Fibroblast of lung (primary cell): Measurements from ENCODE around the gene KCNK6. TPM values are rescaled to one million over a fixed set of nuclear protein-coding genes. Genes with fewer than 3 reads are reported as not detected.

Source experiments
- DNase-seq, 2 donors: peaks; one replicate each; pipeline versions ENCODE4 v3.0.0 to v3.0.0-alpha.2; 2010; ENCODE audit warnings: low read depth in 2 of 2
- H2AFZ ChIP-seq: 2 replicates; pipeline ENCODE4 v1.5.1; 2012; ENCODE audit warnings: low read length, control low read depth, inconsistent platforms
- H3K27ac ChIP-seq: 2 replicates; pipeline ENCODE4 v1.5.1; 2011; ENCODE audit warnings: low read length, control low read depth; ENCODE audit not compliant: insufficient read depth
- H3K27me3 ChIP-seq: 2 replicates; pipeline ENCODE4 v1.5.1; 2011; ENCODE audit warnings: mild to moderate bottlenecking, low read length; ENCODE audit not compliant: control insufficient read depth, insufficient read depth
- H3K36me3 ChIP-seq: 2 replicates; pipeline ENCODE4 v1.5.1; 2011; ENCODE audit warnings: low read length; ENCODE audit not compliant: control insufficient read depth, insufficient read depth
- H3K4me1 ChIP-seq: 2 replicates; pipeline ENCODE4 v1.5.1; 2011; ENCODE audit warnings: low read length; ENCODE audit not compliant: control insufficient read depth, insufficient read depth; ENCODE audit errors: extremely low read depth
- H3K4me2 ChIP-seq: 2 replicates; pipeline ENCODE4 v1.5.1; 2011; ENCODE audit warnings: low read length, control low read depth; ENCODE audit not compliant: insufficient read depth; ENCODE audit errors: extremely low read depth
- H3K4me3 ChIP-seq, 4 experiments: fragments of 200-600 bp in 1 of 4; sonication (generic) in 1 of 4; replicated peaks in 1 of 4; 2 replicates each; pipeline ENCODE4 v1.5.1; 2011 to 2016; ENCODE audit warnings: low read length in 4 of 4, low read depth in 3 of 4, mild to moderate bottlenecking in 3 of 4, control low read depth in 2 of 4, inconsistent platforms in 1 of 4, mixed read lengths in 1 of 4; ENCODE audit not compliant: insufficient read depth in 1 of 4; ENCODE audit errors: control extremely low read depth in 1 of 4
- H3K79me2 ChIP-seq: 2 replicates; pipeline ENCODE4 v1.5.1; 2012; ENCODE audit warnings: mild to moderate bottlenecking, low read length, inconsistent platforms; ENCODE audit not compliant: control insufficient read depth, insufficient read depth
- H3K9ac ChIP-seq: 2 replicates; pipeline ENCODE4 v1.5.1; 2011; ENCODE audit warnings: mild to moderate bottlenecking, low read length, control low read depth; ENCODE audit not compliant: insufficient read depth
- H3K9me3 ChIP-seq: 2 replicates; pipeline ENCODE4 v1.5.1; 2012; ENCODE audit warnings: low read depth, low read length; ENCODE audit not compliant: control insufficient read depth, insufficient read depth
- H4K20me1 ChIP-seq: 2 replicates; pipeline ENCODE4 v1.5.1; 2011; ENCODE audit warnings: low read length; ENCODE audit not compliant: control insufficient read depth, insufficient read depth; ENCODE audit errors: extremely low read depth
- EZH2 ChIP-seq: IDR thresholded peaks from 2 replicates; pipeline ENCODE4 v1.5.1; 2012; ENCODE audit warnings: low read length, control low read depth, mild to moderate bottlenecking; ENCODE audit errors: missing control alignments
- polyA plus RNA-seq, 2 donors: library from polyadenylated mRNA; depleted of rRNA in 1 of 2; stranded (reverse) in 1 of 2; unstranded in 1 of 2; fragments of >200 nt; gene quantifications; 2 replicates each; pipeline ENCODE4 v1.2.1, GENCODE V29; 2011 to 2012; ENCODE audit warnings: missing spikeins in 1 of 2
- total RNA-seq: library from RNA; depleted of rRNA; stranded (reverse); fragments of >200 nt; gene quantifications from 2 replicates; pipeline ENCODE4 v1.2.1, GENCODE V29; 2014
- TF ChIP-seq, protein P1 (sequence below), 2 donors: IDR thresholded peaks in 1 of 2; conservative IDR thresholded peaks in 1 of 2; 1 replicate in 1 of 2; 2 replicates in 1 of 2; pipeline ENCODE4 v1.5.1; 2011 to 2012; ENCODE audit warnings: low read length in 2 of 2, control low read depth in 1 of 2, inconsistent platforms in 1 of 2, low read depth in 1 of 2, mild to moderate bottlenecking in 1 of 2

Gene KCNK6
- total and polyA plus RNA-seq, 2 donors (not counting 1 experiment from before 2014, with no cell fraction given) = 3.0 to 48.1 TPM

DNA sequence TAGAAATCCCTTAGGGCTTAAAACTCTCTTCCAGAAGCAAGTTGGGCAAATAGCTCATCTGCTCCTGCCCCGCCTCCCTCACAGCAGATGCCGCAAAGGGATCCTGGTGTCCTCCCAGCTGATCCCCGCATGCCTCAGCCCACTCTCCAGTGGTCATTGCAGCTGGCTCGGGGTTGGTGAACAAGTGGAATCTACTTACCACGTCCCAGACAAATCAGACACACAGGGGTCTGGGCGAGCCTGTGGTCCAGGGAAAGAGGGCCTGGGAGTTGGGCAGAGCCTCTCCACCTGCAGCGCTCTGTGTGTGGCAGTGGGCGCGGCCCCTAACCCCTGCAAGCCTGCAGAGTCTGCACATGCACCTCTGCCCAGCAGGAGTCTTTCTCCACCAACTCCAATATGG lies 26.4 kb upstream of the KCNK6 start:
- Histone ChIP-seq H2AFZ (no peak overlapping the region), H3K36me3 (no peaks in the 10 kb centered on the region), H3K4me1 (peaks cover 18% of the 10 kb centered on the region), H3K9me3 (no peaks in the 10 kb centered on the region), H3K27me3 (no peaks in the 10 kb centered on the region), H3K4me2 (no peak overlapping the region), H3K27ac (no peak overlapping the region), H3K9ac (no peak overlapping the region), H3K79me2 (no peaks in the 10 kb centered on the region), H3K4me3 (no peak overlapping the region), H4K20me1 (no peaks in the 10 kb centered on the region)
- DNase-seq = no peak
- TF ChIP-seq, protein P1, sequence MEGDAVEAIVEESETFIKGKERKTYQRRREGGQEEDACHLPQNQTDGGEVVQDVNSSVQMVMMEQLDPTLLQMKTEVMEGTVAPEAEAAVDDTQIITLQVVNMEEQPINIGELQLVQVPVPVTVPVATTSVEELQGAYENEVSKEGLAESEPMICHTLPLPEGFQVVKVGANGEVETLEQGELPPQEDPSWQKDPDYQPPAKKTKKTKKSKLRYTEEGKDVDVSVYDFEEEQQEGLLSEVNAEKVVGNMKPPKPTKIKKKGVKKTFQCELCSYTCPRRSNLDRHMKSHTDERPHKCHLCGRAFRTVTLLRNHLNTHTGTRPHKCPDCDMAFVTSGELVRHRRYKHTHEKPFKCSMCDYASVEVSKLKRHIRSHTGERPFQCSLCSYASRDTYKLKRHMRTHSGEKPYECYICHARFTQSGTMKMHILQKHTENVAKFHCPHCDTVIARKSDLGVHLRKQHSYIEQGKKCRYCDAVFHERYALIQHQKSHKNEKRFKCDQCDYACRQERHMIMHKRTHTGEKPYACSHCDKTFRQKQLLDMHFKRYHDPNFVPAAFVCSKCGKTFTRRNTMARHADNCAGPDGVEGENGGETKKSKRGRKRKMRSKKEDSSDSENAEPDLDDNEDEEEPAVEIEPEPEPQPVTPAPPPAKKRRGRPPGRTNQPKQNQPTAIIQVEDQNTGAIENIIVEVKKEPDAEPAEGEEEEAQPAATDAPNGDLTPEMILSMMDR (conservative IDR thresholded peaks at IDR 0.05 in 1 of 2, IDR thresholded peaks at IDR 0.05 in 1 of 2; ENCODE audit: low read depth in 1 of 2, low read length in 2 of 2) = no peak

DNA sequence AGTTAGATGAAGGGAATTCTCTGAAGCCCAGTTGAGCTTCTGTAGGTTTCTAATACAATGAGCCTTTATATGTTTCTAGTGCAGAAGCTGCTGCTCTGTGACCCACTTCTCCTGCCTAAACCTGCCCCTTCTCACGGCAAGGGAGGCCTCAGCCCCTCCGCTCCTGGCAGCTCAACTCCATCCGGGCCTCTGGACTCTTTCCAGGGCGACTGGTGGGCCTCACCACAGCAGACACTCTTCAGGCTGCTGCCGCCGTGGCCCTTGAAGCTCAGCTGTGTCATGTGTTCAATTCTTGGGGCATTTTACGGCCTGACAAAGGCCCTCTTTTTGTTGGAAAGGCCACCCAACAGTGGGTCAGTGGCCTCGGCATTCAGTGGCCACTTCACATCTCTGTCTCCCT lies 25.6 kb upstream of the KCNK6 start:
- TF ChIP-seq EZH2 = no peak
- TF ChIP-seq, protein P1 (conservative IDR thresholded peaks at IDR 0.05 in 1 of 2, IDR thresholded peaks at IDR 0.05 in 1 of 2; ENCODE audit: low read depth in 1 of 2, low read length in 2 of 2) = no peak
- H4K20me1 ChIP-seq = no peaks in the 10 kb centered on the region
- H3K27me3 ChIP-seq = no peaks in the 10 kb centered on the region
- H3K9me3 ChIP-seq = no peaks in the 10 kb centered on the region
- no peaks in the 10 kb centered on the region for H3K79me2 ChIP-seq
- no peak overlapping the region for H3K4me2 ChIP-seq
- no peak overlapping the region for H3K4me3 ChIP-seq
- DNase-seq = no peak
- H3K4me1 ChIP-seq = peaks cover 23% of the 10 kb centered on the region
- no peak overlapping the region for H2AFZ ChIP-seq
- no peak overlapping the region for H3K9ac ChIP-seq
- H3K36me3 ChIP-seq = no peaks in the 10 kb centered on the region
- H3K27ac ChIP-seq = no peak overlapping the region

DNA sequence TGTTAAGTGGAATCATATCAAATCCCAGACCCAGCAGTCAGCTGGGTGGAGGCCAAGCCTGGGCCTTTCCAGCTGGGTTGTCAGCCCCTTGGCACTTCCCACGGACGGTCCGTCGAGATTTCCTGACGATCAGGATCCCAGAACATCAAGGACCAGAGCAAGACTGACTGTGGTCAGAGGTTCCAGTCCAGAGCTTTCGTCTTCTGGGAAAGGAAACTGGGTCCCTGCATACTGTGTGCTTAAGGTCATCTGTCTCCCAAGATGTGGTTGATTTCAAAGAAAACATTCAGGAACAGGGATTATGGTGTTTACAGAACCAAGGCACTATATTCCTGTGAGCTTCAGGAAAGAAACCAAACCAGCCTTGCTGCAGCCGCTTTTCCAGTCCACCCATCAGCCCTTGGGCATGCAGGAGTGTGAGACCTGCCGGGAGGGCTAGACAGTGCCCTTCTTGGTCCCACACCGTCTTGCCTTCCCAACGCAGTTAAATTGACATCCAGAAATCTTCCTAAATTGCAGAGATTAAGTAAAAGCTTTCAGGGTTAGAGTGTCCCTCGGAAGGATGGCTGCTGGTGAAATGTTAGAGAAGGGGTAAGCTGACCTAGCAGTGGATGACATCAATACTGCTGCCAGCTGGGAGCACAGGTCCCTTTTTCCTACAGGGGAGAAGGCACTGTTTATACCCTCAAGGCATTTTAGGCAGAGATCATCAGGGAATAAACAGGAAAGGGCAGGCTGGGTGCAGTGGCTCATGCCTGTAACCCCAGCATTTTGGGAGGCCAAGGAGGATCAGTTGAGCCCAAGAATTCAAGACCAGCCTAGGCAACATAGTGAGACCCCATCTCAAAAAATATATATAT lies 20.6 kb upstream of the KCNK6 start:
- H3K9ac ChIP-seq = no peak overlapping the region
- H3K27ac ChIP-seq = peak overlapping the region; percentile 57
- peak; percentile 25 to 34 for DNase-seq

More for the DNA sequence above, 20.6 kb upstream of the KCNK6 start:
- Histone ChIP-seq H3K36me3 (no peaks in the 10 kb centered on the region), H3K4me1 (peaks cover 17% of the 10 kb centered on the region), H3K4me2 (peak overlapping the region; percentile 33), H2AFZ (peak overlapping the region; percentile 11), H3K27me3 (no peaks in the 10 kb centered on the region), H3K79me2 (no peaks in the 10 kb centered on the region), H4K20me1 (no peaks in the 10 kb centered on the region), H3K9me3 (no peaks in the 10 kb centered on the region), H3K4me3 (no peak overlapping the region)
- TF ChIP-seq, protein P1 (conservative IDR thresholded peaks at IDR 0.05 in 1 of 2, IDR thresholded peaks at IDR 0.05 in 1 of 2; ENCODE audit: low read depth in 1 of 2, low read length in 2 of 2) = no peak
- TF ChIP-seq EZH2 = no peak
